HEK293 (cell line): ENCODE measurements around the gene MPPED1.

Experiments
- CTCF ChIA-PET: fragments of 350-600 bp; formaldehyde crosslinking; extraction: SDS; loops from one replicate; lab custom pipeline; 2021; ENCODE audit warnings: antibody characterized with exemption; lab: Yijun Ruan, JAX
- POLR2A ChIA-PET: fragments of 300-600 bp; formaldehyde crosslinking; extraction: SDS; loops from one replicate; lab custom pipeline; 2020; ENCODE audit warnings: antibody characterized with exemption, inconsistent platforms; lab: Yijun Ruan, JAX
- H3K27ac ChIP-seq: fragments of 200-500 bp; sonication (Bioruptor generic); 2 replicates; pipeline ENCODE4 v1.5.1; 2014; ENCODE audit warnings: low read depth, low read length, control low read depth, inconsistent platforms; ENCODE audit errors: extremely low read depth
- H3K36me3 ChIP-seq, 2 experiments: fragments of 200-500 bp in 1 of 2; sonication (Bioruptor generic) in 1 of 2; 1 replicate in 1 of 2; 2 replicates in 1 of 2; pipeline ENCODE4 v1.5.1; 2014 to 2017; ENCODE audit warnings: inconsistent platforms in 2 of 2, low read length in 2 of 2; ENCODE audit not compliant: control insufficient read depth in 2 of 2, insufficient read depth in 1 of 2
- H3K4me1 ChIP-seq: fragments of 200-500 bp; sonication (Bioruptor generic); 2 replicates; pipeline ENCODE4 v1.5.1; 2014; ENCODE audit warnings: mild to moderate bottlenecking, low read length, inconsistent platforms; ENCODE audit not compliant: control insufficient read depth, insufficient read depth
- H3K4me3 ChIP-seq: 2 replicates; pipeline ENCODE4 v1.5.1; 2011; ENCODE audit warnings: low read depth, mild to moderate bottlenecking, control low read depth, low read length, moderate library complexity
- H3K9me3 ChIP-seq: fragments of 200-500 bp; sonication (Bioruptor generic); 2 replicates; pipeline ENCODE4 v1.5.1; 2014; ENCODE audit warnings: low read depth, low read length, inconsistent platforms; ENCODE audit not compliant: control insufficient read depth, insufficient read depth
- BCL11B ChIP-seq: fragments of 450-650 bp; formaldehyde crosslinking; IDR thresholded peaks from 2 replicates; pipeline ENCODE4 v1.5.1; 2016; ENCODE audit warnings: low read depth, missing biosample characterization, missing genetic modification characterization
- BCL6B ChIP-seq: fragments of 450-650 bp; formaldehyde crosslinking; IDR thresholded peaks from 2 replicates; pipeline ENCODE4 v1.5.1; 2017; ENCODE audit warnings: missing biosample characterization, missing genetic modification characterization
- EGR2 ChIP-seq: fragments of 450-650 bp; formaldehyde crosslinking; IDR thresholded peaks from 2 replicates; pipeline ENCODE4 v1.5.1; 2016; ENCODE audit warnings: low read depth, missing biosample characterization, missing genetic modification characterization
- GLI4 ChIP-seq: fragments of 450-650 bp; formaldehyde crosslinking; IDR thresholded peaks from 2 replicates; pipeline ENCODE4 v1.5.1; 2016; ENCODE audit warnings: missing biosample characterization, missing genetic modification characterization
- GLIS1 ChIP-seq: fragments of 450-650 bp; formaldehyde crosslinking; IDR thresholded peaks from 2 replicates; pipeline ENCODE4 v1.5.1; 2016; ENCODE audit warnings: missing biosample characterization, missing genetic modification characterization
- ZBTB21 ChIP-seq: fragments of 450-650 bp; formaldehyde crosslinking; IDR thresholded peaks from 2 replicates; pipeline ENCODE4 v1.5.1; 2017; ENCODE audit warnings: missing biosample characterization, missing genetic modification characterization
- ZFHX2 ChIP-seq: fragments of 450-650 bp; formaldehyde crosslinking; conservative IDR thresholded peaks from 2 replicates; pipeline ENCODE4 v1.5.1; 2016; ENCODE audit warnings: missing biosample characterization, missing genetic modification characterization
- ZIC2 ChIP-seq: fragments of 450-650 bp; formaldehyde crosslinking; IDR thresholded peaks from 2 replicates; pipeline ENCODE4 v1.5.1; 2016; ENCODE audit warnings: missing biosample characterization, missing genetic modification characterization
- ZNF211 ChIP-seq: fragments of 450-650 bp; formaldehyde crosslinking; IDR thresholded peaks from 2 replicates; pipeline ENCODE4 v1.5.1; 2016; ENCODE audit warnings: low read depth, missing biosample characterization, missing genetic modification characterization
- ZNF398 ChIP-seq: fragments of 450-650 bp; formaldehyde crosslinking; IDR thresholded peaks from 2 replicates; pipeline ENCODE4 v1.5.1; 2017; ENCODE audit warnings: missing biosample characterization, missing genetic modification characterization
- ZNF596 ChIP-seq: fragments of 450-650 bp; IDR thresholded peaks from 2 replicates; pipeline ENCODE4 v1.5.0; 2018; ENCODE audit warnings: missing biosample characterization, mild to moderate bottlenecking, missing genetic modification characterization, moderate library complexity
- ZNF747 ChIP-seq: fragments of 450-650 bp; formaldehyde crosslinking; IDR thresholded peaks from 2 replicates; pipeline ENCODE4 v1.5.1; 2016; ENCODE audit warnings: missing biosample characterization, missing genetic modification characterization
- ZNF777 ChIP-seq: fragments of 450-650 bp; formaldehyde crosslinking; IDR thresholded peaks from 2 replicates; pipeline ENCODE4 v1.5.1; 2017; ENCODE audit warnings: missing biosample characterization, missing genetic modification characterization, borderline replicate concordance
- TF ChIP-seq, protein P1 (sequence below): fragments of 450-650 bp; formaldehyde crosslinking; IDR thresholded peaks from 2 replicates; pipeline ENCODE4 v1.5.1; 2016; ENCODE audit warnings: missing biosample characterization, missing genetic modification characterization
- TF ChIP-seq, protein P2 (sequence below): fragments of 450-650 bp; formaldehyde crosslinking; IDR thresholded peaks from 2 replicates; pipeline ENCODE4 v1.5.1; 2017; ENCODE audit warnings: missing biosample characterization, missing genetic modification characterization
- TF ChIP-seq, protein P3 (sequence below): fragments of 450-650 bp; IDR thresholded peaks from 2 replicates; pipeline ENCODE4 v1.5.1; 2018; ENCODE audit warnings: missing biosample characterization, mild to moderate bottlenecking, missing genetic modification characterization

MPPED1 gene

GRCh38 chr22:43541462-43542407 lies 129.9 kb downstream of the MPPED1 start:
- no peak overlapping the region for H3K27ac ChIP-seq
- H3K9me3 ChIP-seq = no peaks in the 10 kb centered on the region
- no peaks in the 10 kb centered on the region for H3K36me3 ChIP-seq
- H3K4me3 ChIP-seq = no peak overlapping the region
- CTCF ChIA-PET = no interaction called here
- POLR2A ChIA-PET = no interaction called here
- TF ChIP-seq ZIC2 (tag by site-specific recombination) (peak; percentile 58), GLIS1 (tag by site-specific recombination) (peak; percentile 76)
- TF ChIP-seq, protein P1, sequence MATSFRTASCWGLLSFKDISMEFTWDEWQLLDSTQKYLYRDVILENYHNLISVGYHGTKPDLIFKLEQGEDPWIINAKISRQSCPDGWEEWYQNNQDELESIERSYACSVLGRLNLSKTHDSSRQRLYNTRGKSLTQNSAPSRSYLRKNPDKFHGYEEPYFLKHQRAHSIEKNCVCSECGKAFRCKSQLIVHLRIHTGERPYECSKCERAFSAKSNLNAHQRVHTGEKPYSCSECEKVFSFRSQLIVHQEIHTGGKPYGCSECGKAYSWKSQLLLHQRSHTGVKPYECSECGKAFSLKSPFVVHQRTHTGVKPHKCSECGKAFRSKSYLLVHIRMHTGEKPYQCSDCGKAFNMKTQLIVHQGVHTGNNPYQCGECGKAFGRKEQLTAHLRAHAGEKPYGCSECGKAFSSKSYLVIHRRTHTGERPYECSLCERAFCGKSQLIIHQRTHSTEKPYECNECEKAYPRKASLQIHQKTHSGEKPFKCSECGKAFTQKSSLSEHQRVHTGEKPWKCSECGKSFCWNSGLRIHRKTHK (tag by site-specific recombination) = no peak
- TF ChIP-seq, all 188 proteins: peak for 2
- H3K4me1 ChIP-seq = no peaks in the 10 kb centered on the region

GRCh38 chr22:43542681-43543521 lies 131.1 kb downstream of the MPPED1 start:
- no peak overlapping the region for H3K27ac ChIP-seq
- H3K4me3 ChIP-seq = no peak overlapping the region
- CTCF ChIA-PET = no interaction called here
- no peaks in the 10 kb centered on the region for H3K9me3 ChIP-seq
- H3K4me1 ChIP-seq = no peaks in the 10 kb centered on the region
- no peaks in the 10 kb centered on the region for H3K36me3 ChIP-seq
- POLR2A ChIA-PET = no interaction called here
- TF ChIP-seq BCL11B (no peak), GLI4 (no peak)

- Histone ChIP-seq H3K4me3 (no peak overlapping the region), H3K9me3 (no peaks in the 10 kb centered on the region), H3K27ac (no peak overlapping the region), H3K4me1 (no peaks in the 10 kb centered on the region), H3K36me3 (no peaks in the 10 kb centered on the region)
- TF ChIP-seq ZFHX2 (tag by site-specific recombination) (peak; percentile 83), EGR2 (peak; percentile 96), ZNF398 (tag by site-specific recombination) (peak; percentile 48), ZNF777 (tag by site-specific recombination) (no peak)
- POLR2A ChIA-PET = no interaction called here
- CTCF ChIA-PET = interaction anchor here (0.6 kb wide), 1 partner anchor 14 kb away, joined by 3 read pairs; no protein-coding TSS in a partner anchor
Observed at GRCh38 chr22:43543522-43544288, 131.9 kb downstream of the MPPED1 start.

DNA sequence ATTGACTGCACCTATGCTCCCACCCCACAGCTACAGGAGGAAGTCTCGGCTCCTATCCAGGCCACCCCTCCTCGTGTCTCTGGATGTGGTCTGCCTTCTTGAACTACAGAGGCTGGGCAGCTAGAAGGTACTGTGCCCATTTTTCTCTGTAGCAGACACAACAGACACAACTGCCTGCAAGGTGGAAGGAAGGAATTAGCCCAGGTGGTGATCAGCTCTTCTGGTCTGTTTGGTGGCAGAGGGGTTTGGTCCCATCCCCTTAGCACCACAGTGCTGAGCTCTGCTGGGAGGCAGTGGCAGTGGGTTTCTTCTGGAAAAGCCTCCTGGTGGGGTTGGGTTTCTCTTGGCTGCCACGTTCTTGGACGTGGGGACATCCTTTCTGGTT lies 132.5 kb downstream of the MPPED1 start:
- Histone ChIP-seq H3K4me1 (no peaks in the 10 kb centered on the region), H3K27ac (no peak overlapping the region), H3K4me3 (no peak overlapping the region), H3K36me3 (no peaks in the 10 kb centered on the region), H3K9me3 (no peaks in the 10 kb centered on the region)
- ChIA-PET POLR2A (no interaction called here), CTCF (interaction anchor here (0.6 kb wide), 1 partner anchor 13 kb away, joined by 3 read pairs; no protein-coding TSS in a partner anchor)
- no peak for TF ChIP-seq BCL6B (tag by site-specific recombination)
- no peak for TF ChIP-seq ZNF777 (tag by site-specific recombination)
- TF ChIP-seq, protein P2, sequence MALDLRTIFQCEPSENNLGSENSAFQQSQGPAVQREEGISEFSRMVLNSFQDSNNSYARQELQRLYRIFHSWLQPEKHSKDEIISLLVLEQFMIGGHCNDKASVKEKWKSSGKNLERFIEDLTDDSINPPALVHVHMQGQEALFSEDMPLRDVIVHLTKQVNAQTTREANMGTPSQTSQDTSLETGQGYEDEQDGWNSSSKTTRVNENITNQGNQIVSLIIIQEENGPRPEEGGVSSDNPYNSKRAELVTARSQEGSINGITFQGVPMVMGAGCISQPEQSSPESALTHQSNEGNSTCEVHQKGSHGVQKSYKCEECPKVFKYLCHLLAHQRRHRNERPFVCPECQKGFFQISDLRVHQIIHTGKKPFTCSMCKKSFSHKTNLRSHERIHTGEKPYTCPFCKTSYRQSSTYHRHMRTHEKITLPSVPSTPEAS (tag by site-specific recombination) = no peak
- no peak for TF ChIP-seq ZNF596
- TF ChIP-seq, protein P3, sequence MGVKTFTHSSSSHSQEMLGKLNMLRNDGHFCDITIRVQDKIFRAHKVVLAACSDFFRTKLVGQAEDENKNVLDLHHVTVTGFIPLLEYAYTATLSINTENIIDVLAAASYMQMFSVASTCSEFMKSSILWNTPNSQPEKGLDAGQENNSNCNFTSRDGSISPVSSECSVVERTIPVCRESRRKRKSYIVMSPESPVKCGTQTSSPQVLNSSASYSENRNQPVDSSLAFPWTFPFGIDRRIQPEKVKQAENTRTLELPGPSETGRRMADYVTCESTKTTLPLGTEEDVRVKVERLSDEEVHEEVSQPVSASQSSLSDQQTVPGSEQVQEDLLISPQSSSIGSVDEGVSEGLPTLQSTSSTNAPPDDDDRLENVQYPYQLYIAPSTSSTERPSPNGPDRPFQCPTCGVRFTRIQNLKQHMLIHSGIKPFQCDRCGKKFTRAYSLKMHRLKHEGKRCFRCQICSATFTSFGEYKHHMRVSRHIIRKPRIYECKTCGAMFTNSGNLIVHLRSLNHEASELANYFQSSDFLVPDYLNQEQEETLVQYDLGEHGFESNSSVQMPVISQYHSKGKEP = no peak
- no peak for TF ChIP-seq ZNF747 (tag by site-specific recombination)
- TF ChIP-seq ZNF211 (tag by site-specific recombination) = no peak
- TF ChIP-seq ZBTB21 = no peak
